WTC11 (cell line): ENCODE measurements around the gene PNPLA6. TPM values are rescaled to one million over a fixed set of nuclear protein-coding genes. Genes with fewer than 3 reads are reported as not detected.

Source experiments
- ATAC-seq: fragments of 200-7000 bp; cut with Tn5 transposase; 2 replicates; pipeline ENCODE4 v1.10.0; 2021; ENCODE audit warnings: mild to moderate bottlenecking, moderate library complexity
- CTCF ChIA-PET: fragments of 300-600 bp; sonication (Branson Sonifier 250); formaldehyde crosslinking; loops from one replicate; lab custom pipeline; 2021; ENCODE audit warnings: antibody characterized with exemption; lab: Charles Lee
- POLR2A ChIA-PET: fragments of 350-600 bp; sonication (Branson Sonifier 250); formaldehyde crosslinking; loops from one replicate; lab custom pipeline; 2021; ENCODE audit warnings: antibody characterized with exemption; lab: Charles Lee
- DNase-seq: peaks from one replicate; pipeline ENCODE4 v3.0.0; 2021; ENCODE audit warnings: low spot score
- H3K27ac Mint-ChIP-seq: 2 replicates; pipeline ENCODE4 v1.8.0; 2021; ENCODE audit warnings: mixed read lengths
- H3K27me3 Mint-ChIP-seq: 2 replicates; pipeline ENCODE4 v1.8.0; 2021; ENCODE audit warnings: low read depth, mild to moderate bottlenecking, moderate library complexity, mixed read lengths
- H3K36me3 Mint-ChIP-seq: 2 replicates; pipeline ENCODE4 v1.8.0; 2021; ENCODE audit warnings: mixed read lengths
- H3K4me1 Mint-ChIP-seq: 2 replicates; pipeline ENCODE4 v1.8.0; 2022; ENCODE audit warnings: mixed read lengths
- H3K4me3 Mint-ChIP-seq: 2 replicates; pipeline ENCODE4 v1.8.0; 2021; ENCODE audit warnings: mild to moderate bottlenecking, moderate library complexity, mixed read lengths
- H3K9me3 Mint-ChIP-seq: 2 replicates; pipeline ENCODE4 v1.8.0; 2021; ENCODE audit warnings: mixed read lengths
- E2F1 ChIP-seq: sonication (generic); formaldehyde crosslinking; IDR thresholded peaks from 2 replicates; pipeline ENCODE4 v1.8.0; 2022; ENCODE audit warnings: mild to moderate bottlenecking, missing genetic modification reagents
- ELF4 ChIP-seq: sonication (generic); formaldehyde crosslinking; IDR thresholded peaks from 2 replicates; pipeline ENCODE4 v1.8.1; 2022; ENCODE audit warnings: low read depth, mild to moderate bottlenecking, moderate library complexity, missing genetic modification reagents
- ETV6 ChIP-seq: sonication (generic); formaldehyde crosslinking; IDR thresholded peaks from 2 replicates; pipeline ENCODE4 v1.8.1; 2022; ENCODE audit warnings: mild to moderate bottlenecking, missing genetic modification reagents
- HMGXB4 ChIP-seq: sonication (generic); formaldehyde crosslinking; IDR thresholded peaks from 2 replicates; pipeline ENCODE4 v1.8.1; 2023; ENCODE audit warnings: mild to moderate bottlenecking, moderate library complexity, missing genetic modification reagents
- MXD4 ChIP-seq: fragments of 250-450 bp; sonication (Bioruptor Pico); IDR thresholded peaks from 2 replicates; pipeline ENCODE4 v1.8.0; 2021; ENCODE audit warnings: mild to moderate bottlenecking, moderate library complexity, borderline replicate concordance
- NFE2L1 ChIP-seq: sonication (generic); formaldehyde crosslinking; IDR thresholded peaks from 2 replicates; pipeline ENCODE4 v1.8.1; 2023; ENCODE audit warnings: missing genetic modification reagents
- OVOL2 ChIP-seq: fragments of 250-450 bp; sonication (Bioruptor Pico); IDR thresholded peaks from 2 replicates; pipeline ENCODE4 v1.9.0; 2021; ENCODE audit warnings: mild to moderate bottlenecking, borderline replicate concordance
- PREB ChIP-seq: sonication (generic); formaldehyde crosslinking; IDR thresholded peaks from 2 replicates; pipeline ENCODE4 v1.8.1; 2022; ENCODE audit warnings: mild to moderate bottlenecking, missing genetic modification reagents, moderate library complexity, borderline replicate concordance
- SP1 ChIP-seq: sonication (generic); formaldehyde crosslinking; conservative IDR thresholded peaks from 2 replicates; pipeline ENCODE4 v1.8.1; 2022; ENCODE audit warnings: missing genetic modification reagents
- TCF7 ChIP-seq: sonication (generic); formaldehyde crosslinking; IDR thresholded peaks from 2 replicates; pipeline ENCODE4 v1.8.0; 2022; ENCODE audit warnings: mild to moderate bottlenecking, low read depth, missing genetic modification reagents, moderate library complexity
- TEAD1 ChIP-seq: sonication (generic); formaldehyde crosslinking; IDR thresholded peaks from 2 replicates; pipeline ENCODE4 v1.8.0; 2022; ENCODE audit warnings: mild to moderate bottlenecking, missing genetic modification reagents
- USF2 ChIP-seq: sonication (generic); formaldehyde crosslinking; IDR thresholded peaks from 2 replicates; pipeline ENCODE4 v1.8.1; 2023; ENCODE audit warnings: mild to moderate bottlenecking, missing genetic modification reagents, moderate library complexity
- ZMAT4 ChIP-seq: fragments of 250-450 bp; sonication (Bioruptor Pico); IDR thresholded peaks from 2 replicates; pipeline ENCODE4 v1.9.0; 2021; ENCODE audit warnings: mild to moderate bottlenecking
- ZNF396 ChIP-seq: fragments of 250-450 bp; sonication (Bioruptor Pico); IDR thresholded peaks from 2 replicates; pipeline ENCODE4 v1.8.0; 2021; ENCODE audit warnings: mild to moderate bottlenecking, moderate library complexity, borderline replicate concordance
- ZNF512 ChIP-seq: sonication (generic); formaldehyde crosslinking; IDR thresholded peaks from 2 replicates; pipeline ENCODE4 v1.8.1; 2022; ENCODE audit warnings: missing genetic modification reagents, borderline replicate concordance
- total RNA-seq: library from RNA; stranded (reverse); gene quantifications from 3 replicates; pipeline ENCODE4 v1.2.3, GENCODE V29; 2021

The PNPLA6 gene
- total RNA-seq, 1 experiment from 2014 or later: 149 TPM

GRCh38 chr19:7513809-7514642 lies 21.5 kb upstream of the PNPLA6 start:
- TF ChIP-seq MXD4 (CRISPR knock-in tag) (no peak), ZNF396 (CRISPR knock-in tag) (no peak), OVOL2 (CRISPR knock-in tag) (no peak)
- no peak for ATAC-seq
- Mint-ChIP-seq H3K27me3 (peaks cover 30% of the 10 kb centered on the region), H3K4me3 (no peak overlapping the region), H3K36me3 (no peaks in the 10 kb centered on the region), H3K27ac (no peak overlapping the region), H3K4me1 (peaks cover 17% of the 10 kb centered on the region), H3K9me3 (no peaks in the 10 kb centered on the region)
- DNase-seq: no peak
- POLR2A ChIA-PET: interaction anchor here (0.8 kb wide), 1 partner anchor 8 kb away, joined by 4 read pairs; the partner anchor contains the start of gene MCOLN1
- CTCF ChIA-PET: no interaction called here

- ATAC-seq (no peak), DNase-seq (no peak)
- H3K9me3 Mint-ChIP-seq: no peaks in the 10 kb centered on the region
- peak overlapping the region; percentile 71 for H3K4me3 Mint-ChIP-seq
- no peaks in the 10 kb centered on the region for H3K36me3 Mint-ChIP-seq
- TF ChIP-seq TEAD1 (CRISPR knock-in tag) (0 out of 2 replicates have a peak, but pooled peaks have one; percentile 16), ELF4 (CRISPR knock-in tag) (no peak)
- CTCF ChIA-PET: interaction anchor here (1.5 to 3.3 kb wide), 3 partner anchors 9 to 53 kb away, joined by 8 to 16 read pairs (median 8); a partner anchor contains a TSS
- POLR2A ChIA-PET: interaction anchor here (0.8 to 2.0 kb wide), 3 partner anchors 9 to 37 kb away, joined by 3 to 9 read pairs (median 3); partner anchors contain the start of gene PNPLA6
- H3K27me3 Mint-ChIP-seq: peaks cover 20% of the 10 kb centered on the region
- peak overlapping the region; percentile 85 for H3K27ac Mint-ChIP-seq
- H3K4me1 Mint-ChIP-seq: peaks cover 17% of the 10 kb centered on the region
Observed at GRCh38 chr19:7515110-7515644, 20.3 kb upstream of the PNPLA6 start.

GRCh38 chr19:7515645-7516151 lies 19.8 kb upstream of the PNPLA6 start, which contains the start of gene ZNF358:
Gene ZNF358 (plus strand): TSS chr19:7516103. CDS start chr19:7519243, 3,140 bp downstream.
- DNase-seq (peak; percentile 87), ATAC-seq (peak; percentile 92)
- TF ChIP-seq SP1: peak; percentile 60; the same call in 1 of the 2 replicates
- peak; percentile 46; the same call in 1 of the 2 replicates for TF ChIP-seq NFE2L1
- peak; percentile 21; the same call in 1 of the 2 replicates for TF ChIP-seq USF2
- no peak for TF ChIP-seq TCF7 (CRISPR knock-in tag)
- no peak for TF ChIP-seq PREB (CRISPR knock-in tag)
- Mint-ChIP-seq H3K27ac (peak within 1 kb of the TSS; percentile 85), H3K27me3 (peaks cover 15% of the 10 kb centered on the region), H3K4me3 (peak within 1 kb of the TSS; percentile 79), H3K9me3 (no peaks in the 10 kb centered on the region), H3K4me1 (peaks cover 17% of the 10 kb centered on the region), H3K36me3 (no peaks in the 10 kb centered on the region)
- POLR2A ChIA-PET: interaction anchor here (0.8 to 2.0 kb wide), 3 partner anchors 9 to 37 kb away, joined by 3 to 9 read pairs (median 3); partner anchors contain the start of gene PNPLA6
- CTCF ChIA-PET: interaction anchor here (1.1 to 3.3 kb wide), 4 partner anchors 9 to 162 kb away, joined by 3 to 16 read pairs (median 8); a partner anchor contains a TSS

GRCh38 chr19:7516333-7516732 lies 19.2 kb upstream of the PNPLA6 start:
- ChIA-PET POLR2A (interaction anchor here (0.8 to 2.0 kb wide), 4 partner anchors 10 to 36 kb away, joined by 3 to 9 read pairs (median 4); partner anchors contain the start of gene PNPLA6), CTCF (interaction anchor here (0.5 to 3.3 kb wide), 7 partner anchors 10 to 345 kb away, joined by 3 to 16 read pairs (median 5); a partner anchor contains a TSS)
- Mint-ChIP-seq H3K9me3 (no peaks in the 10 kb centered on the region), H3K4me1 (peaks cover 17% of the 10 kb centered on the region), H3K27me3 (peaks cover 14% of the 10 kb centered on the region), H3K4me3 (peak overlapping the region; percentile 79), H3K27ac (no peak overlapping the region), H3K36me3 (no peaks in the 10 kb centered on the region)
- ATAC-seq (peak; percentile 8; the same call in 1 of the 2 replicates), DNase-seq (no peak)
- TF ChIP-seq ZMAT4 (CRISPR knock-in tag): no peak
- no peak for TF ChIP-seq USF2
- no peak for TF ChIP-seq ZNF512
- TF ChIP-seq MXD4 (CRISPR knock-in tag): no peak
- TF ChIP-seq OVOL2 (CRISPR knock-in tag): no peak
- no peak for TF ChIP-seq E2F1 (CRISPR knock-in tag)
- no peak for TF ChIP-seq ETV6 (CRISPR knock-in tag)
- no peak for TF ChIP-seq HMGXB4 (CRISPR knock-in tag)
